ENCODE measurements around the gene RNF41.

Gene RNF41

DNA sequence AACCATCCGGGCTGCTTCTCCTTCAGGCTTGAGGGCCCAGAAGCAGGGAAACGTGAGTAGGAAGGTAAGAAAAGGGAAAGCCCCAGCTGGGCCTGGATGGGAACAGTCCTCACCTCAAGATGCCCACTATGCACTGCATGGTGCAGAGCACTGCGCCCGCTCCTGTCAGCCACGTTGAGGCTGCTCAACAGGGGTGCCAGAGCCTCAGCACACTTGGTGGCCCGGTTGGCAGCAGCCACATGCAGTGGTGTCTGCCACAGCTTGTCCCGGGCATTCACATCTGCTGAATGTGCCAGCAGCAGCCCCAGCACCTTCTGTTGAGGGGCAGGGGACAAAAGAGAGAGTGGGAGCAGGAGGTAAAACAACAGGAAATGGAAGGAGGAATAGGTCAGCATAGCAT is 33.9 kb upstream of the RNF41 start:
- H3K27ac ChIP-seq (ENCODE audit: poor library complexity, severe bottlenecking) = no peak overlapping the region
- DNase-seq (ENCODE audit: low spot score) (no peak), ATAC-seq (ENCODE audit: low read depth) (no peak)
- H3K9me3 ChIP-seq (ENCODE audit: severe bottlenecking) = no peaks in the 10 kb centered on the region
- no peaks in the 10 kb centered on the region for H3K4me1 ChIP-seq (ENCODE audit: insufficient read depth, poor library complexity, severe bottlenecking)
- no peak overlapping the region for H3K4me3 ChIP-seq (ENCODE audit: severe bottlenecking)
- TF ChIP-seq, protein P1, sequence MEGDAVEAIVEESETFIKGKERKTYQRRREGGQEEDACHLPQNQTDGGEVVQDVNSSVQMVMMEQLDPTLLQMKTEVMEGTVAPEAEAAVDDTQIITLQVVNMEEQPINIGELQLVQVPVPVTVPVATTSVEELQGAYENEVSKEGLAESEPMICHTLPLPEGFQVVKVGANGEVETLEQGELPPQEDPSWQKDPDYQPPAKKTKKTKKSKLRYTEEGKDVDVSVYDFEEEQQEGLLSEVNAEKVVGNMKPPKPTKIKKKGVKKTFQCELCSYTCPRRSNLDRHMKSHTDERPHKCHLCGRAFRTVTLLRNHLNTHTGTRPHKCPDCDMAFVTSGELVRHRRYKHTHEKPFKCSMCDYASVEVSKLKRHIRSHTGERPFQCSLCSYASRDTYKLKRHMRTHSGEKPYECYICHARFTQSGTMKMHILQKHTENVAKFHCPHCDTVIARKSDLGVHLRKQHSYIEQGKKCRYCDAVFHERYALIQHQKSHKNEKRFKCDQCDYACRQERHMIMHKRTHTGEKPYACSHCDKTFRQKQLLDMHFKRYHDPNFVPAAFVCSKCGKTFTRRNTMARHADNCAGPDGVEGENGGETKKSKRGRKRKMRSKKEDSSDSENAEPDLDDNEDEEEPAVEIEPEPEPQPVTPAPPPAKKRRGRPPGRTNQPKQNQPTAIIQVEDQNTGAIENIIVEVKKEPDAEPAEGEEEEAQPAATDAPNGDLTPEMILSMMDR (IDR thresholded peaks at IDR 0.05; ENCODE audit: poor library complexity, severe bottlenecking) = no peak
- H3K36me3 ChIP-seq (ENCODE audit: low read depth) = peaks cover 60% of the 10 kb centered on the region
- H3K27me3 ChIP-seq (ENCODE audit: insufficient read depth, poor library complexity, severe bottlenecking) = no peaks in the 10 kb centered on the region

DNA sequence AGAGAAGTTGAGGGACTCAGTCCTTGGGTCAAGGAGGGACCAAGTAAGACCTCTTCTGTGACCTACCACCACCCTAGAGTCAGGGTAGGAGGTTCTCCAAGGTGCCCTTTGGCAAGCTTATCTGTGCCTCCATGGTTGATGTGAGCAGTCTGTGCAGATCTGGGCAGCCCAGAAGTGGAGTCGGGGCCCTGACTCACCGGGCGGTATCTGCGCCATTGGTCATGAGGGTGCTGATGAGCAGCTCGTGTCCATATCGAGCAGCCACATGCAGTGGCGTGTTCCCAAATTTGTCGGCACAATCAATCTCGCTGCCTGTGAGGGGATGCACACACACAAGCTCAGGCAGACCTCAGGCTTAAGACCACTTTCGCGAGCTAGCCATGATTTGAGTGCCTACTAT is 31.4 kb upstream of the RNF41 start:
- H3K4me1 ChIP-seq (ENCODE audit: insufficient read depth, poor library complexity, severe bottlenecking) = no peaks in the 10 kb centered on the region
- H3K9me3 ChIP-seq (ENCODE audit: severe bottlenecking) = no peaks in the 10 kb centered on the region
- DNase-seq (ENCODE audit: low spot score) = no peak
- H3K27me3 ChIP-seq (ENCODE audit: insufficient read depth, poor library complexity, severe bottlenecking) = no peaks in the 10 kb centered on the region
- H3K4me3 ChIP-seq (ENCODE audit: severe bottlenecking) = no peak overlapping the region
- TF ChIP-seq, protein P1 (IDR thresholded peaks at IDR 0.05; ENCODE audit: poor library complexity, severe bottlenecking) = no peak
- H3K36me3 ChIP-seq (ENCODE audit: low read depth) = peaks cover 84% of the 10 kb centered on the region
- ATAC-seq (ENCODE audit: low read depth) = no peak
- H3K27ac ChIP-seq (ENCODE audit: poor library complexity, severe bottlenecking) = no peak overlapping the region

DNA sequence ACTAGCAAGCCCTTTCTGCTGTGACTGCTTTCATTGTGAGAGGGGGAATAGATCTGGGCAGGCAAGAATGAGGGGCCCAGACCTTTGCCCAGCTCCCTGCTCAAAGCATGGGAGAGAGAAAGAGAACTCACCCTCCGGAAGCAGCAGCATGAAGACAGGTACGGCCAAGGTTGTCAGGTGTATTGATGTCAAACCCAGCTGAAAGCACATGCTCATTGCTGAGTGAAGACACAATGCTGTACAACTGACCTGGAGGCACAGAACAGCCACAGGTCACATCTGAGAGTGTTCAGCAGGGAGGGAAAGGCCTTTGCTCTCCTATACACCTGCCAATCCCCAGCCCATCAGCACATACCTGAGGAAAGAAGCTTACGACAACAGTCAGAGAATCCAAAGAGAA is 30.9 kb upstream of the RNF41 start:
- H3K4me3 ChIP-seq (ENCODE audit: severe bottlenecking) = no peak overlapping the region
- no peaks in the 10 kb centered on the region for H3K4me1 ChIP-seq (ENCODE audit: insufficient read depth, poor library complexity, severe bottlenecking)
- H3K36me3 ChIP-seq (ENCODE audit: low read depth) = peaks cover 89% of the 10 kb centered on the region
- H3K9me3 ChIP-seq (ENCODE audit: severe bottlenecking) = no peaks in the 10 kb centered on the region
- no peak for ATAC-seq (ENCODE audit: low read depth)
- no peak for DNase-seq (ENCODE audit: low spot score)
- TF ChIP-seq, protein P1 (IDR thresholded peaks at IDR 0.05; ENCODE audit: poor library complexity, severe bottlenecking) = no peak
- H3K27me3 ChIP-seq (ENCODE audit: insufficient read depth, poor library complexity, severe bottlenecking) = no peaks in the 10 kb centered on the region
- no peak overlapping the region for H3K27ac ChIP-seq (ENCODE audit: poor library complexity, severe bottlenecking)

DNA sequence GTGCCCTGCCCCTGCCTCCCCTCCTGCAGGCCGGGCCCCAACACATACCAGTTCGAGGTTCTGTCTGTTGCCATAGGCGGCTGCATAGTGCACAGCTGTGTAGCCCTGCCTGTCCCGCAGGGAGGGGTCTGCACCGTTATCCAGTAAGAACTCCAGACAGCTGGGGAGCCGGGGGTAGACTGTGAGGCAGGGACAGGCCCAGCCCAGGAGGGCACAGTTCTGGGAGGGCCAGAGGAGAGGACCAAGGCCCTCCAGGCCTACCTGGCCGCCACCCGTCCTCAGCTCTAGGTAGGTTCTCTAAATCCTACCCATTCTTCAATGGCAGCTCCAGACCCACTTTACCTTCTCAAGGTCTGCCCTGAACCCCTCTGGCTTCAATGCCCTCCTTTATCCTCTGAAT is 27.0 kb upstream of the RNF41 start:
- H3K9me3 ChIP-seq (ENCODE audit: severe bottlenecking) = no peaks in the 10 kb centered on the region
- DNase-seq (ENCODE audit: low spot score) = no peak
- H3K4me3 ChIP-seq (ENCODE audit: severe bottlenecking) = no peak overlapping the region
- no peaks in the 10 kb centered on the region for H3K4me1 ChIP-seq (ENCODE audit: insufficient read depth, poor library complexity, severe bottlenecking)
- H3K27ac ChIP-seq (ENCODE audit: poor library complexity, severe bottlenecking) = no peak overlapping the region
- peaks cover 84% of the 10 kb centered on the region for H3K36me3 ChIP-seq (ENCODE audit: low read depth)
- no peaks in the 10 kb centered on the region for H3K27me3 ChIP-seq (ENCODE audit: insufficient read depth, poor library complexity, severe bottlenecking)
- ATAC-seq (ENCODE audit: low read depth) = no peak; the same call in 2 of the 3 replicates
- TF ChIP-seq, protein P1 (IDR thresholded peaks at IDR 0.05; ENCODE audit: poor library complexity, severe bottlenecking) = no peak

DNA sequence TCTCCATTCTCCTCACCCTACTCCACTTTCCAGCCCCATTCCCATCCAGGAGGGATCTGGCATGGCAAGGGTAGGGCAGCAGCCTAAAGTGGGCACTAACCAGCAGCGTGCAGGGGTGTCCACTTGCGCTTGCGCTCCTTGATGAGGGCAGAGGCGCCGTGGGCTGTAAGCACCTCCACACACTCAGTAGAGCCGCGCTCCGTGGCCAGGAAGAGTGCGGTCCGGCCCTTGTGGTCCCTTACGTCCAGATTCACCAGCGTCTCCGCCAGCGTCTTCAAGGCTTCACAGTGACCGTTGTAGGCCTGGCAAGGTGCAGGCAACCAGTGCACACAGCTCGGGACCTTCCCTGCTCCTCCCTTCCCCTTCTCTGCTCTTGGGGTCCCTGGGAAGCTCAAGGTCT is 26.2 kb upstream of the RNF41 start:
- TF ChIP-seq, protein P1 (IDR thresholded peaks at IDR 0.05; ENCODE audit: poor library complexity, severe bottlenecking) = no peak
- ATAC-seq (ENCODE audit: low read depth) = no peak; the same call in 2 of the 3 replicates

More for the DNA sequence above, 26.2 kb upstream of the RNF41 start:
- no peak overlapping the region for H3K27ac ChIP-seq (ENCODE audit: poor library complexity, severe bottlenecking)
- no peak overlapping the region for H3K4me3 ChIP-seq (ENCODE audit: severe bottlenecking)
- H3K9me3 ChIP-seq (ENCODE audit: severe bottlenecking) = no peaks in the 10 kb centered on the region
- no peak for DNase-seq (ENCODE audit: low spot score)
- no peaks in the 10 kb centered on the region for H3K27me3 ChIP-seq (ENCODE audit: insufficient read depth, poor library complexity, severe bottlenecking)
- no peaks in the 10 kb centered on the region for H3K4me1 ChIP-seq (ENCODE audit: insufficient read depth, poor library complexity, severe bottlenecking)
- peaks cover 84% of the 10 kb centered on the region for H3K36me3 ChIP-seq (ENCODE audit: low read depth)

Measured in RWPE2 (cell line).